ENCODE data around the gene INS. TPM values are rescaled to one million over a fixed set of nuclear protein-coding genes. Genes with fewer than 3 reads are reported as not detected.

The INS gene
- total RNA-seq, 1 experiment from 2014 or later, result not detected

- Histone ChIP-seq H3K9me3 (ENCODE audit: low read depth, low read length, poor library complexity, severe bottlenecking) (no peaks in the 10 kb centered on the region), H3K27me3 (replicated peaks; ENCODE audit: insufficient read depth, low read depth, low read length, poor library complexity) (no peaks in the 10 kb centered on the region), H3K36me3 (ENCODE audit: insufficient read depth, low read length, poor library complexity, severe bottlenecking) (no peaks in the 10 kb centered on the region), H3K4me1 (ENCODE audit: insufficient read depth, low read length, poor library complexity, severe bottlenecking) (no peaks in the 10 kb centered on the region), H3K27ac (ENCODE audit: low read depth, low read length, poor library complexity, severe bottlenecking) (no peak overlapping the region), H3K4me3 (ENCODE audit: low read depth, low read length, poor library complexity, severe bottlenecking) (no peak overlapping the region)
- no peak for DNase-seq (ENCODE audit: low spot score)
- TF ChIP-seq EZH2 (IDR thresholded peaks at IDR 0.05; ENCODE audit: borderline replicate concordance, low read depth, low read length, poor library complexity, severe bottlenecking), result no peak
- intact Hi-C loops (cut with micrococcal nuclease; ENCODE audit: unreplicated experiment), result no loop called here
- BruUV-seq (replicated peaks), result no TSS peak
- CTCF ChIA-PET, result no interaction called here
- POLR2A ChIA-PET (ENCODE audit: low non-redundant PET), result no interaction called here
Observed at GRCh38 chr11:2176389-2176900, 15.4 kb upstream of the INS start.

- Histone ChIP-seq H3K4me3 (ENCODE audit: low read depth, low read length, poor library complexity, severe bottlenecking) (no peak overlapping the region), H3K36me3 (ENCODE audit: insufficient read depth, low read length, poor library complexity, severe bottlenecking) (no peaks in the 10 kb centered on the region), H3K9me3 (ENCODE audit: low read depth, low read length, poor library complexity, severe bottlenecking) (no peaks in the 10 kb centered on the region), H3K27me3 (replicated peaks; ENCODE audit: insufficient read depth, low read depth, low read length, poor library complexity) (no peaks in the 10 kb centered on the region), H3K27ac (ENCODE audit: low read depth, low read length, poor library complexity, severe bottlenecking) (no peak overlapping the region), H3K4me1 (ENCODE audit: insufficient read depth, low read length, poor library complexity, severe bottlenecking) (no peaks in the 10 kb centered on the region)
- intact Hi-C loops (cut with micrococcal nuclease; ENCODE audit: unreplicated experiment), result no loop called here
- ChIA-PET CTCF (no interaction called here), POLR2A (ENCODE audit: low non-redundant PET) (no interaction called here)
- TF ChIP-seq CTCF (conservative IDR thresholded peaks at IDR 0.05; ENCODE audit: low read depth, low read length), result no peak
- TF ChIP-seq EZH2 (IDR thresholded peaks at IDR 0.05; ENCODE audit: borderline replicate concordance, low read depth, low read length, poor library complexity, severe bottlenecking), result no peak
- DNase-seq (ENCODE audit: low spot score), result no peak
- no TSS peak for BruUV-seq (replicated peaks)
Observed at GRCh38 chr11:2175659-2176058, 14.7 kb upstream of the INS start.

- Histone ChIP-seq H3K4me3 (ENCODE audit: low read depth, low read length, poor library complexity, severe bottlenecking) (no peak overlapping the region), H3K36me3 (ENCODE audit: insufficient read depth, low read length, poor library complexity, severe bottlenecking) (no peaks in the 10 kb centered on the region), H3K4me1 (ENCODE audit: insufficient read depth, low read length, poor library complexity, severe bottlenecking) (no peaks in the 10 kb centered on the region), H3K27me3 (replicated peaks; ENCODE audit: insufficient read depth, low read depth, low read length, poor library complexity) (no peaks in the 10 kb centered on the region), H3K9me3 (ENCODE audit: low read depth, low read length, poor library complexity, severe bottlenecking) (no peaks in the 10 kb centered on the region), H3K27ac (ENCODE audit: low read depth, low read length, poor library complexity, severe bottlenecking) (no peak overlapping the region)
- TF ChIP-seq CTCF (conservative IDR thresholded peaks at IDR 0.05; ENCODE audit: low read depth, low read length) (no peak), EZH2 (IDR thresholded peaks at IDR 0.05; ENCODE audit: borderline replicate concordance, low read depth, low read length, poor library complexity, severe bottlenecking) (no peak)
- no TSS peak for BruUV-seq (replicated peaks)
- intact Hi-C loops (cut with micrococcal nuclease; ENCODE audit: unreplicated experiment), result no loop called here
- DNase-seq (ENCODE audit: low spot score), result no peak
- CTCF ChIA-PET, result no interaction called here
- POLR2A ChIA-PET (ENCODE audit: low non-redundant PET), result no interaction called here
Observed at GRCh38 chr11:2174361-2174760, 13.4 kb upstream of the INS start.

- no peak for DNase-seq (ENCODE audit: low spot score)
- no peaks in the 10 kb centered on the region for H3K27me3 ChIP-seq (replicated peaks; ENCODE audit: insufficient read depth, low read depth, low read length, poor library complexity)
- H3K4me3 ChIP-seq (ENCODE audit: low read depth, low read length, poor library complexity, severe bottlenecking), result no peak overlapping the region
- ChIA-PET CTCF (no interaction called here), POLR2A (ENCODE audit: low non-redundant PET) (no interaction called here)
- TF ChIP-seq CTCF (conservative IDR thresholded peaks at IDR 0.05; ENCODE audit: low read depth, low read length) (no peak), EZH2 (IDR thresholded peaks at IDR 0.05; ENCODE audit: borderline replicate concordance, low read depth, low read length, poor library complexity, severe bottlenecking) (no peak)
- H3K9me3 ChIP-seq (ENCODE audit: low read depth, low read length, poor library complexity, severe bottlenecking), result no peaks in the 10 kb centered on the region
- no peaks in the 10 kb centered on the region for H3K36me3 ChIP-seq (ENCODE audit: insufficient read depth, low read length, poor library complexity, severe bottlenecking)
- no TSS peak for BruUV-seq (replicated peaks)
- H3K4me1 ChIP-seq (ENCODE audit: insufficient read depth, low read length, poor library complexity, severe bottlenecking), result no peaks in the 10 kb centered on the region
- intact Hi-C loops (cut with micrococcal nuclease; ENCODE audit: unreplicated experiment), result no loop called here
- no peak overlapping the region for H3K27ac ChIP-seq (ENCODE audit: low read depth, low read length, poor library complexity, severe bottlenecking)
Observed at GRCh38 chr11:2173761-2174160, 12.8 kb upstream of the INS start.
